Skeletal muscle tissue (tissue), 4 donors: ENCODE measurements around the gene KLHL29. TPM values are rescaled to one million over a fixed set of nuclear protein-coding genes. Genes with fewer than 3 reads are reported as not detected.

Source experiments
- H3K27ac ChIP-seq: one replicate; pipeline ENCODE4 v1.7.0; 2013; ENCODE audit warnings: mild to moderate bottlenecking, low read depth, low read length, inconsistent platforms
- H3K27me3 ChIP-seq, 3 donors: one replicate each; pipeline ENCODE4 v1.7.0; 2013; ENCODE audit warnings: low read length in 3 of 3; ENCODE audit not compliant: control insufficient read depth in 3 of 3, insufficient read depth in 3 of 3
- H3K36me3 ChIP-seq, 3 donors: one replicate each; pipeline ENCODE4 v1.7.0; 2013; ENCODE audit warnings: low read length in 3 of 3; ENCODE audit not compliant: control insufficient read depth in 3 of 3, insufficient read depth in 3 of 3
- H3K4me1 ChIP-seq, 3 donors: one replicate each; pipeline ENCODE4 v1.7.0; 2013; ENCODE audit warnings: low read length in 3 of 3, mild to moderate bottlenecking in 3 of 3; ENCODE audit not compliant: control insufficient read depth in 3 of 3, insufficient read depth in 3 of 3
- H3K4me3 ChIP-seq, 3 donors: one replicate each; pipeline ENCODE4 v1.7.0; 2013; ENCODE audit warnings: low read length in 3 of 3
- H3K9ac ChIP-seq, 3 donors: one replicate each; pipeline ENCODE4 v1.7.0; 2013; ENCODE audit warnings: low read length in 3 of 3, mild to moderate bottlenecking in 3 of 3, moderate library complexity in 2 of 3, low read depth in 1 of 3
- H3K9me3 ChIP-seq, 3 donors: one replicate each; pipeline ENCODE4 v1.7.0; 2013; ENCODE audit warnings: low read length in 3 of 3; ENCODE audit not compliant: control insufficient read depth in 3 of 3
- total RNA-seq: library from RNA; depleted of rRNA; stranded (reverse); fragments of >200 nt; gene quantifications from one replicate; pipeline ENCODE4 v1.2.3, GENCODE V29; 2014
- donor health status: Osteomylitis.

The KLHL29 gene
- total RNA-seq, 1 donor from 2014 or later = 3.7 TPM

DNA sequence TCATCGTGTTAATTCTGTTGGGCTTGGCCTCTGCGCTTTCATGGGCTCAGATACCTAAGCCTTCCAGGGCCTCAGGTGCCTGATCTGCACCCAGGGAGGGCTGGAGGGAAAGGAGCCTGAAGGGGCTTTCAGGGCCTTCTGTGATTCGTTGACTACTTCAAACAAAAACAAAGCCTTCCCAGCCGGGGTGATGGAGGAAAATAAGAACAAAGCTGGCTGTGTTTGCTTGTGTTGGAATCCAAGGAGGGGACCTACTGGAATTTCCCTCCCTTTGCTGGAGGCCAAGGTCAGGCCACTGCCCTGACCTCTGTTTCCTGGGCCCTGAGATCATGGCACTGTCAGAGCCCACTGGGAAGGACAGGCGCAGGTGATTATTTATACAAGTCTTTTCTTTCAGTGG is 135.3 kb downstream of the KLHL29 start:
- Histone ChIP-seq H3K9ac (peak overlapping the region in 2 of 3 donors; percentile 3 to 43), H3K27me3 (no peaks in the 10 kb centered on the region), H3K9me3 (no peaks in the 10 kb centered on the region), H3K4me1 (peaks cover 72 to 86% (median 73%) of the 10 kb centered on the region in 3 donors), H3K36me3 (no peaks in the 10 kb centered on the region), H3K27ac (peak overlapping the region; percentile 82), H3K4me3 (no peak overlapping the region)

DNA sequence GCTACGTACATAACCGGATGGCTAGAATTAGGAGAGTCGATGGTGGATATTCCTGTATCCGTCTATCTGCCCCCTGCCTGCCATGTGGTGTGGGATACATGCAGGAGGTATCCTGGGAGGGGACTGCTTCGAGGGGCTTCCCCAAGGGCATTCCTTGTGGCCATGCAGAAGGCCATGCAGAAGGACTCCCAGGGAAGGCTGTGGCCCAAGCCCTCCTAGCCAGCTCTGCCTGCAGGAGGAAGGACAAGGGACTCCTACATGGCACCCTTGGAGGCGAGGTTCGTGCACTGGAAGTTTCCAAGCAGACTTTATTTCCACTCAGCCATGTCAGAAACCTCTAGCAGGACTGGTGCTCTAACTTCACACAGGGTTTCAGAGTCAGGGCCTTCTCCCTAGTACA is 136.1 kb downstream of the KLHL29 start:
- H3K27me3 ChIP-seq = no peaks in the 10 kb centered on the region
- H3K9me3 ChIP-seq = no peaks in the 10 kb centered on the region
- no peak overlapping the region for H3K4me3 ChIP-seq
- peaks cover 76 to 85% (median 76%) of the 10 kb centered on the region in 3 donors for H3K4me1 ChIP-seq
- no peaks in the 10 kb centered on the region for H3K36me3 ChIP-seq
- no peak overlapping the region for H3K9ac ChIP-seq
- H3K27ac ChIP-seq = no peak overlapping the region

DNA sequence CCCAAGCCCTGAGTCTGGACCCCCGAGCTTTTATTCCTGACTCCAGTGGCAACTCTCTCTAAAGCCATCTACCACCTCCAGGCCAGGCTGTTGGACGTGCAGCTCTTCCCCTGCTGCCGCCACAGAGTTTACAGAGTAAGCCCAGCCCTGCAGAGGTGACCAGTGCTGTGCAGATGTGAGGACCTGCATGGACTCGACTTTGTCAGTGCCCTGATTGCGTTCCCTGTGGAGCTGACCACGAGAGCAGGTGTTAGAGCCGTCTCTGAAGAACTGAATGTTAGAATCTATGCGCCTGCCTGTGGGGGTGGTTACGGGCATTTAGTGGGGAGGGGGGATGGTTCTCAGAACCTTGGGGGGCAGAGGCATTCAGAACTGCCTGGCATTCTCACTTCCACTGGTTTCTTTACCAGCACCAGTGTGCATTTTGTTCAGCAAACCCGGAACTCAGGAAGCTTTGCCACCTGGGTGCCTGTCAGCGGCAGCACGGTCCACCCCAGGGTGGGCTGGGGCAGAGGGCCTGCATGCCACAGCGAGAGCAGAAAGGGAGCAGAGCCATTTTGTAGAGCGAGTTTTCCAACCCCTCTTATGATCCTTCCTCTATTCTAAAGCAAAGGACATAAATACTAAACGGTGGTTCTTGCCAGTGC is 137.9 kb downstream of the KLHL29 start:
- H3K4me3 ChIP-seq = peak overlapping the region; percentile 4 to 56 (median 37)
- H3K27ac ChIP-seq = peak overlapping the region; percentile 95
- no peaks in the 10 kb centered on the region for H3K9me3 ChIP-seq
- no peaks in the 10 kb centered on the region for H3K27me3 ChIP-seq
- peaks cover 67 to 82% (median 67%) of the 10 kb centered on the region in 3 donors for H3K4me1 ChIP-seq
- H3K36me3 ChIP-seq = no peaks in the 10 kb centered on the region
- H3K9ac ChIP-seq = peak overlapping the region; percentile 71 to 82 (median 81)

DNA sequence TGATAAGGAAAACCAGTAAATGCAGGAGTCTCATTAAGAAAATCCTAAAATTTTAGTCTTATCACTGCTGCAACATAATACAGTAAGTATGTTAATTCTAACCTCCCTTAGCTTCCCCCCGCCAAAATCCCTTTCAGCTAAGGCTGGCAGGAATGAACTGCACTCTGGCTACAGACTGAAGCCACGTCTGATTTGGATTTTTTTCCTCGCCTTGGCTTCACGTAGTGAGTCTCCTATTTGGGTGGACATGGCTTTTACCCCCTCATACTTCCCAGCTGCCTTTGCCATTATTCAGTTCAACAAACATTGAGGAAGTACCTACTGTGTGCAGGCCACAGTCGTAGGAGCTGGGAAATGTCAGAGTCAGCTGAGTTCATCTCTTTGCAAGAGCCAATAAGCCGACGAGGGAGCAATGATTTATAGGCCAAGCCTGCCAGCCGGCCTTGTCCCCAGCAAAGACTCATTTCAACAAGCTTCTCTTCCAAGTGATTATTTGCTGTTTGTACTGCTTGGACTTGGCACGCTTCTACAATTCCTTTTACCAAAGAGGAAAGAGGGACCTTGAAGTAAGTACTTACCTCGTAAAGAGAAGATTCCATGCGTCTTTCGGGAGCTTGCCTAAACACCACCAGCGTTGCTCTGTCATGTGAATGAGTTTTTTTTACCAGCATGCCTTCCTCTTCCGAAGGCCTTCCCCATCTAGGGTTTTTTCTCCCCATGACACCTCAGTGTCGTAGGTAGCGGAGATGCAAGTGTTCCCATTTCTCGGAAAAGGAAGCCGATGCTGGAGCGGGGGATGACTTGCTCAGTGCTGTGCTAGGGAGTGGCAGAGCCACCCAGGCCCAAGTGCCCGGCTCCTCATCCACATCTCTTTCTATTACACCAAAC is 138.6 kb downstream of the KLHL29 start:
- Histone ChIP-seq H3K4me1 (peaks cover 59 to 74% (median 60%) of the 10 kb centered on the region in 3 donors), H3K36me3 (no peaks in the 10 kb centered on the region), H3K27me3 (no peaks in the 10 kb centered on the region), H3K27ac (peak overlapping the region; percentile 95), H3K9ac (peak overlapping the region; percentile 71 to 82 (median 81)), H3K4me3 (peak overlapping the region; percentile 55 to 59 (median 56)), H3K9me3 (no peaks in the 10 kb centered on the region)

DNA sequence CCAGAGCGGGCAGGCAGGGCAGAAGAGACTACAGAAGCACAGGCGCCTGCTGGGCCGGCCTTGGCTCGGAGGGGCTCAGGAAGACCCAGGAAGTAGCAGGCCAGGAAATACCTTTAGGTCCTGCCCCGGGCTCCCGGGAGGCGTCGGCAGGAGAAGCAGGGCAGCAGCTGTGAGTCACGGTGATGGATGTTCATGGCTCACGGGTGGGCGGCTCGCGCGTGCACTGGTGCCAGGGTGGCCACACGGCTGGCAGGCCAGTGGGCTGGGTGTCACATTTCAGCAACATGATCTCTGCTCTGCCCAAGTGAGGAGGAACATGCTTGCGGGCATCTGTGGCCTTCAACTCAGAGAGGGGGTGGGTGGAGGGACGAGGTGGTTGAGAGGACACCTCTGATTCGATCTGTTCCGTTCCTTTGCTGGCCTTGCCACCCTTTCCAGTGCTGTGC is 139.3 kb downstream of the KLHL29 start:
- H3K4me3 ChIP-seq = peak overlapping the region; percentile 55 to 59 (median 56)
- no peaks in the 10 kb centered on the region for H3K36me3 ChIP-seq
- H3K27me3 ChIP-seq = no peaks in the 10 kb centered on the region
- H3K9ac ChIP-seq = peak overlapping the region; percentile 71 to 82 (median 81)
- peaks cover 55 to 69% (median 55%) of the 10 kb centered on the region in 3 donors for H3K4me1 ChIP-seq
- H3K9me3 ChIP-seq = no peaks in the 10 kb centered on the region
- H3K27ac ChIP-seq = peak overlapping the region; percentile 95

DNA sequence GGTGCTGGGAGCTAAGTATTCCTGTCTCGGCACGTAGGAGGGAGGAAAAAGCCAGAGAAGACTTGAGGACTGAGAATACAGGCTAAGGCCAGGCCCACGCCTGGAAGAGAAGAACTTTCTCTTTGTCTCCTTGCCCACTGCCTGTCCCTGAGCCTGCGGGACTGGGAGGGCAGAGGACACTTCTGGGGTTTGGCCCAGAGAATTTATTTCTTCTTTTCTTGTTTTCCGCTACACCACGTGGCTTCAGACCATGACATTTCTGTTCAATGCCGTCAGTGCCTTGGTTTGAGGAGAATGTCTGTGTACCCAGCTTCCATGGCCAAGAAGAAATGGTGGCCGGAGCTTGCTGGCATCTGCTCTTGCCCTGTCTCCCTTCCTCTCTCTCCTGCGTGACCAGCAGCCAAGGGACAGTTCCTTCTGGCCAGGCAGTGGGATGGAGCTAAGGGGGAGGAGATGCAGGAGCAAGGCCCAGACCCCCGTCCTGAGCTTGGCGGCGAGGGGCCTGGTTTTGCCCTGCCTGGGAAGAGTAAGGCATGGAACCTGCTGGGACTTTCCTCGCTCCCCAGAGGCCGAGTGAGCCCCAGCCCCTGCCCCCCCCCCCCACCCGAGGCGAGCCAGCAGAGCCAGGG is 140.3 kb downstream of the KLHL29 start:
- Histone ChIP-seq H3K9me3 (no peaks in the 10 kb centered on the region), H3K9ac (peak overlapping the region; percentile 35 to 81 (median 71)), H3K4me3 (peak overlapping the region in 2 of 3 donors; percentile 38 to 55), H3K27ac (peak overlapping the region; percentile 95), H3K4me1 (peaks cover 45 to 59% (median 45%) of the 10 kb centered on the region in 3 donors), H3K27me3 (no peaks in the 10 kb centered on the region), H3K36me3 (no peaks in the 10 kb centered on the region)

DNA sequence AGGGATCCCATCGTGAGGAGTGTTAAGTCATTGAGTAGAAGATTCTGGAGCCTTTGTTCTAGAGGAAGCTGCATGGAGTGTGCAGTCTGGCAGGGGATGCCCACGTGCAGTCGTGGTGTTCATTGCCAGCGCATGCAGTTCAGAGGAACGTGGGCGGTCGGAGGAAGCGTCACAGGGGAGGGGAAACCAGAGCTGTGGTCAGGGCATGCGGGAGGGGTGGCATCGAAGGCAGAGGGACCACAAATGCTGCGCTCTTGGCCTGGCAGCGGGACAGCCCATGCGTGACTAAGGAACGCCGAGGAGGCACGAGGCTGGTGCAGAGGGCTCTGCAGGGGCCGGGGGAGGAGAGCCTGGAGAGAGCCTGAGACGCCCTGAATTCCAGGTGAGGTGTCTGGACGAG is 141.1 kb downstream of the KLHL29 start:
- Histone ChIP-seq H3K4me3 (no peak overlapping the region), H3K9me3 (no peaks in the 10 kb centered on the region), H3K36me3 (no peaks in the 10 kb centered on the region), H3K27me3 (no peaks in the 10 kb centered on the region), H3K4me1 (peaks cover 41 to 52% (median 42%) of the 10 kb centered on the region in 3 donors), H3K27ac (no peak overlapping the region), H3K9ac (peak overlapping the region in 1 of 3 donors; percentile 3)

DNA sequence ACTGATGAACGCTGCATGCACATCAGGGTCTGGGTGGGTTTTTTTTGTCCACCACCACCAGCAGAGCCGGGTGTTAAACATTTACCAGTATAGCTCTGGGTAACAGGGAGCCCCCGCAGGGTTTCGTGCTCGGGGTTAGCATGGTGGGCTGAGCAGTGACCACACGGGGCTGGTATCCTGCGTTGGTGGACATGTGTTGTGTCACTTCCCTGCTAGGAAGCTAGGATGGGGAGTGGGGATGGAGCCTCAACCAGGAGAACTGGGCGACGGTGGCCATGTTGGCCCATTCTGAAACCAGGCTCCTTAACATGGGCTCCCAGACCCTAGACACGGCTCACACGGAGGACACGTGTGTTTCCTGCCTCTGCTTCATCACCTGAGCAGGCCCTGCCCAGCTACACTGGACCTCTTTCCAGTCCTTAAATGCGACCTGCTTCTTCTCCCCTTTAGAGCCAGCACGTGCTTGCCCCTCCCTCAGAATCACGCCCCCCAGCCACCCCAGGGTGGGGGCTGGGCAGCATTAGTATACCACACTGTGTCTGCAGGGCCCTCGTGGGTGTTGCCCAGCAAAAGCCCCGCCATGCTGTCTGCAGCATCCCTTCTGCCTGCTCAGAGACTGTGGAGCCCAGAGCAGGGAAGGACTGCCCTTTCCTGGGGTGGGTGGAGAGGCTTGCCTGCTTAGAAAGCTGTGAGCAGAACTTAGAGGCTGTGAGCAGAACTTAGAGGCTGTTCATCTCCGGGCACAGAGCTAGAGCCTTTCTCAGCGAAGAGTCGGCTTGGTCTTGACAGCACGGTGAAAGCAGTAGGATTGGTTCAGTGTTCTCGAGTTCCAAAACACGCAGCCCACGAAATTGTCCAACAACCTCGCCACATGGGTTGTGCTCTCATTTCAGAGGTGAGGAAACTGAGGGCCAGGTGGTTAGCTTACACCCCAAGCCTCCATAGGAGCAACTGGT is 142.1 kb downstream of the KLHL29 start:
- no peak overlapping the region for H3K4me3 ChIP-seq
- H3K27me3 ChIP-seq = no peaks in the 10 kb centered on the region
- H3K9me3 ChIP-seq = no peaks in the 10 kb centered on the region
- no peaks in the 10 kb centered on the region for H3K36me3 ChIP-seq
- H3K4me1 ChIP-seq = peaks cover 37 to 46% (median 40%) of the 10 kb centered on the region in 3 donors
- H3K27ac ChIP-seq = no peak overlapping the region
- H3K9ac ChIP-seq = peak overlapping the region in 1 of 3 donors; percentile 8

DNA sequence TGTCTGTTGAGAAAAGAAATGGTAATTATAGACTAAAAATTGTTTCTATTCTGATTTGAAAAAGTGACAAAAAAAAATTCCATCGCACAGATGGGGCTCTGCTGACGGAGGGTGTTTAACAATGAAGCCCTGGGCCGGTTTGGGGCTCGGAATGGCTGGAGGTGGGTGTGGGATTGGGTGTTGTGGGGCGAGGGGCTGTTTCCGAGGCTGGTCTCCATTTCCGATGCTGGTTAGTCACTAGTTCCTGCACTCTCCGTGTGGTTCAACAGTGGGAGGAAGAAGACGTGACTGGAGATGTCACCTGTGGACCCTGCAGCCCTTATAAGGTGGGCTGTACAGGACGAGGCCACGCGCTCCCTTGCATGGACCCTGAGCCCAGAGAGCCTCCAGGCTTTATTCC is 143.2 kb downstream of the KLHL29 start:
- no peaks in the 10 kb centered on the region for H3K9me3 ChIP-seq
- peaks cover 29 to 38% (median 32%) of the 10 kb centered on the region in 3 donors for H3K4me1 ChIP-seq
- no peak overlapping the region for H3K27ac ChIP-seq

More for the DNA sequence above, 143.2 kb downstream of the KLHL29 start:
- Histone ChIP-seq H3K4me3 (no peak overlapping the region), H3K9ac (no peak overlapping the region), H3K36me3 (no peaks in the 10 kb centered on the region), H3K27me3 (no peaks in the 10 kb centered on the region)
